ENCODE measurements around the gene UBA7.

- no peak for TF ChIP-seq POLR2A (IDR thresholded peaks at IDR 0.05)
- TF ChIP-seq, protein P1, sequence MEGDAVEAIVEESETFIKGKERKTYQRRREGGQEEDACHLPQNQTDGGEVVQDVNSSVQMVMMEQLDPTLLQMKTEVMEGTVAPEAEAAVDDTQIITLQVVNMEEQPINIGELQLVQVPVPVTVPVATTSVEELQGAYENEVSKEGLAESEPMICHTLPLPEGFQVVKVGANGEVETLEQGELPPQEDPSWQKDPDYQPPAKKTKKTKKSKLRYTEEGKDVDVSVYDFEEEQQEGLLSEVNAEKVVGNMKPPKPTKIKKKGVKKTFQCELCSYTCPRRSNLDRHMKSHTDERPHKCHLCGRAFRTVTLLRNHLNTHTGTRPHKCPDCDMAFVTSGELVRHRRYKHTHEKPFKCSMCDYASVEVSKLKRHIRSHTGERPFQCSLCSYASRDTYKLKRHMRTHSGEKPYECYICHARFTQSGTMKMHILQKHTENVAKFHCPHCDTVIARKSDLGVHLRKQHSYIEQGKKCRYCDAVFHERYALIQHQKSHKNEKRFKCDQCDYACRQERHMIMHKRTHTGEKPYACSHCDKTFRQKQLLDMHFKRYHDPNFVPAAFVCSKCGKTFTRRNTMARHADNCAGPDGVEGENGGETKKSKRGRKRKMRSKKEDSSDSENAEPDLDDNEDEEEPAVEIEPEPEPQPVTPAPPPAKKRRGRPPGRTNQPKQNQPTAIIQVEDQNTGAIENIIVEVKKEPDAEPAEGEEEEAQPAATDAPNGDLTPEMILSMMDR (IDR thresholded peaks at IDR 0.05), result peak; percentile 74 to 94 (median 86)
These were observed 25.5 kb upstream of the UBA7 start for GRCh38 chr3:49839193-49839809.

Measured in thyroid gland (tissue), 4 donors.